GM20431 (cell line): Measurements from ENCODE around the gene UPK3A.

Source experiments
- in situ Hi-C: fragments of 300-500 bp; cut with MseI, MboI; formaldehyde crosslinking; loops from one replicate; pipeline ENCODE4 v1.15.0; 2020; ENCODE audit warnings: low sequenced_read_pairs; ENCODE audit not compliant: unreplicated experiment

The UPK3A gene

DNA sequence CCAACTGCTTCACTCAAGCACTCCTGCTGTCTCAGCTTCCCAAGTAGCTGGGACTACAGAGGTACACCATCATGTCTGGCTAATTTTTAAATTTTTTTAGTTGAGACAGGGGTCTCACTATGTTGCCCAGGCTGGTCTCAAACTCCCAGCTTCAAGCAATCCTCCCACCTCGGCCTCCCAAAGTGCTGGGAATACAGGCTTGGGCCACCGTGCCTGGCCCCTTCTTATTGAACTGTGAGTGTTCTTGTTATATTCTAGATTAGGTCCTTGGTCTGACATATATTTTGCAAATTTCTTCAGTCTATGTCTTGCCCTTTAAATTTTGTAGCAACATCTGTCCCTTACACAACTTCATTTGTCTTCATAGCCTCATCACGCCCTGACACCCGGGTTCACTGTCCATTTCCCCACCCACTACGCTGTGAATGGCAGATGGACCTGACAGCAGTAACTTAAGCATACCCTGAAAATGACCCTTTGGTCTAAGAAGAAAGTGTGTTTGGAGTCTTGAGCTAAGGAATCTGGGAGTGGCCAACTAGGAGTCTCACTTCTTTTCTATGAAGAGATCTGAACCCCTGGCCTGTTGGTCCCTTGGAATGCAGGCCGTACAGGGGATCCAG is 20.8 kb downstream of the UPK3A start:
- in situ Hi-C loops = no loop called here

DNA sequence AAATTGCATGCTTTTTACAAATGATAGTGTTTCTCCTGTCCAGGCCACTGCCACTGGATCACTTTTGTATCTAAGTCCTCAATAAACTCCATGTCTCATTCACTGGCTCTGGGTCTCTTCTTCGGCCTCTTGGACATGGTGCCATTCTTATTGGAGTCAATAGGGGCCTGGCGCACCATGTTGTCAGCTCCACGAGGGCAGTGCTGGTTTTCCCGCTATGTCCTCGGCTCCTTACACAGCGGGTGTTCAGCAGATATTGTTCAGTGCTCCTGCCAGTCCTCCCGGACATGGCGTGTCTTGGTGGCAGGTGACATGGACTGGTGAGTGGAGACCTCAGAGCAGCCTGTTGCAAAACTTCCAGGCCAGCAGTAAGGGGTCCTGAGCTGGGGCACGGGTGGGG is 21.4 kb downstream of the UPK3A start:
- in situ Hi-C loops = no loop called here

DNA sequence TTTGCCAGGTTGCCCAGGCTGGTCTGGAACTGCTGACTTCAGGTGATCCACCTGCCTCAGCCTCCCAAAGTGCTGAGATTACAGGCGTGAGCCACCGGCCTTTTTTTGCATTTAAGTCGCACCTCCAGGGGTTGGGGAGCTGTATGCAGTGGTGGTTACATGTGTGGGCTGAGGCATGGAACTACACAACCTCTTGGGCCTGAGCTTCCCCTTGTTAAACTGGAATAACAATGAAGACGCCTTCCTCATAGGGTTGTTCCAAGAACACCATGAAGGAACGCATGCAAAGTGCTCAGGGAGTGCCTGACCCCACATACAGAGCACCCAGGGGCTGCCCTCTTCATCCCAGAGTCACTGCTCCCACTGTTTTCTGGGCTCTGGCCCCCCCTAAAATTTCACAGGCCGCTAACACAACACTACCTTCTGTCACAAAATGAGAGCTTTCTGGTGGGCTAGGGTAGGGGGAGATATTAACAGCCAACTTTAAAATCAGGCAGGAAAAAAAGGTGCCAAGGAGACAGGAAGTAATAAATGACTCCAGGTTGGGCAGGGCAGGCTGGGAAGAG is 23.7 kb downstream of the UPK3A start:
- in situ Hi-C loops = no loop called here

DNA sequence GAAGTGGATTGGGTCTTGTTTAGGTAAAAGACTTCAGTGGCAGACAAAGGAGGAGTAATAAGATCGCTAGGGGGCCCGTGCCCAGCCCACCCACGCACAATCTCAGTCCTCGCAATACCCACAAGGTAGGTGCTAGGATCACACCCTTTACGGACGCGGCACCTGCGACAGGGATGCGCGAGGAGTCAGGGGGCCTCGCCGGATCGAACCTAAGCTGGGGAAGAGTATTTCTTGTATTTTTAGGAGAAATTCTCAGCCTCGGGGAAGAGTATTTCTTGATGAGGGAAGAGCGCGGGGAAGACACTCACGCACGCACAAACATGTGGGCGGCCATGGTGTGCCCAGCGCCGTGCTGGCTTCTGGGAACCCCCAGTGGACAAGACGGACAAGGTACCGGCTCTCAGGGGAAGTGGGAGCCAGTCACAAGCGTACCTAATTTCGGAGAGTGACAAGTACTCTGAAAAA is 24.2 kb downstream of the UPK3A start:
- in situ Hi-C loops = no loop called here

DNA sequence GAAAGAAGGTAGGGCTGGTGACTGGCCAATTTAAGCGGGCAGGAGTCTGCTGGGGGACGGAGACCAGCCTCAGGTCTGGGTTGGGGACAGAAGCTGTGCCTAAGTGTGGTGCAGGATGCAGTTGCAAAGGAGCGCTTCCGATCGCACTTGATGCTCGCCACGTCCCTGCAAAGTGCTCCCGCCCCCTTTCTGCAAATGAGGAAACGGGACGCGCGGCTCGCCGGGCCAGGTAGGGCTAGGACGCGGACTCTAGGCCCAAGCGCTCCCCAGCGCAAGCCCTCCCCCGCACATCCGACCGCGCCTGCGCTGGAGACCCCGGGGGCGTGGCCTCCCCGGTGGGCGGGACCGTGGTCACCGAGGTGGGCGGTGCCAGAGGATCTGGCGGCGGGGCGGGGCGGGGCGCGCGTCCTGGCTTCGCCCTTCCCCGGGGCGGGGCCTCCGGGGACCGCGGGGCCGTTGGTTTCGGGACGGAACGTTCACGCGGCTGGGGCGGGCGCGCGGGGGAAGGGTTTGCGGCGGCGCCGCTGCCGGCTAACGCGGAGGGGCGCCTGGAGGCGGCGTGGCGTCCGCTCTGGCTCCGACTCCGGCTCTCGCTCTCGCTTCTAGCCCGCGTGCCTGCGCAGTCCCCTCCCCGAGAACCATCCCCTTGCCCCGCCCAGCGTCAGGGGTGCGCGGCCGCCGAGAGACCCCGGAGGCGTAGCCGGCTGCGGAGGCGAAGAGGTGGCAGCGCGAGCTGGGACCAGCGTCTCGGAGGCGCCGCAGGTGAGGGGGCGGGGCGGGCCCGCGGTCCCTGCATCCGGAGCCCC is 24.9 kb downstream of the UPK3A start, which contains the start of gene FAM118A:
FAM118A (plus strand) TSS at position 513 of the 806 bp plus-strand sequence. CDS start 12,446 bp downstream, outside the sequence.
- in situ Hi-C loops = no loop called here

DNA sequence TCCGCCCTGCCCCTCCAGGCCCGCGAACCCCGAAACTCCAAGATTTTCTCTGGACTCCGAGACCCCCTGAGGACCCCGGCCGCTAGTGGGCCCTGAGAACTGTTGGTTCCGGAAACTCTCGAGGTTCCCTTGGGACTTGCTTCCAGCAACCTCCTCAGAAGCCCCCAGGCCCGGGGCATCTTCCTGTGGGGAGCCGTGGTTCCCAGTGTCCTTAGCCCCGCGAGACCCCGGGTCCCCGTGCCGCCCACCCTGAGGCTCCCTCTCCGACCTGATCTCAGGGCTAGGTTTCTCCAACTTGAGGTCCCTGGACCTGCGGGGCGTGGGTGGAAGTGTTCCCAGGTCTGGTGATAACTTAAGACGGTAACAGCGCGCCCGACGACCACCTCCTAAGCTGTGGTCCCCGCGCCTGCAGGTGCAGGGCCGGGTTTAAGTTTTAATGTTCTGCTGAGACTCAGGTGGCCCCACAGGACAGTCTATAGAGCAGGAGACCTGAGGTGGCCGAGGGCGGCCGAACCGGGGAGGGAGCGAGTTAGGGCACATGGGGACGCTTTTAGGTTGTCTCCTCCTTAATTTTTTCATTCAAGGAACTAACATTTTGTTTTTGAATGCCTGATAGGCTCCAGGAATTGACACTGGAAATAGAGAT is 25.7 kb downstream of the UPK3A start:
- in situ Hi-C loops = no loop called here

DNA sequence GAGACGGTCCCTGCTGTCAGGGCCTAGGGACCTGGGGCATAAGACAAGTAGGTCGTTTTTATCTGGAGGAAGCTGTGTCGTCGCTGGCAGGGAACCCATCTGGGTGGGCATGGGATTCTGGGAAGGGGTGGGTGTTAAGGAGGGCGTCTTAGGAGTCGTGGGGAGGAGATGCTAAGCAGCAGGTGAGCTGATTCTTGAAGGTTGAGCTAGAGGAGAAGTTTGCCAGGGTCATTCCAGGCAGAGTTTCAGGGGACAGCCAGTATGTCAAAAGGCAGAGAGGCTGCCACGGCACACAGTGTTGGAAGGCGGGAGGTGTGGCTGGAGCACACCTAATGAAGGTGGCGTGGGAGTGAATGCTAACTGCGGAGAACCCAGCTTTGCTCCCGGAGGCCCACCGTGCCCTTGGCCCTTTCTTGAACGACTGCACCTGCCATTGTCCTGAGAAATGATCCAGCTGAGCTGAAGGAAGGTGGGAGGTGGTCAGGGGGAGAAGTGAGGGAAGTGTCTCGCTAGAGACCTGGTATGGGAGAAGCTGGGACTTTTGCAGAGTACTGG is 26.3 kb downstream of the UPK3A start:
- in situ Hi-C loops = no loop called here

DNA sequence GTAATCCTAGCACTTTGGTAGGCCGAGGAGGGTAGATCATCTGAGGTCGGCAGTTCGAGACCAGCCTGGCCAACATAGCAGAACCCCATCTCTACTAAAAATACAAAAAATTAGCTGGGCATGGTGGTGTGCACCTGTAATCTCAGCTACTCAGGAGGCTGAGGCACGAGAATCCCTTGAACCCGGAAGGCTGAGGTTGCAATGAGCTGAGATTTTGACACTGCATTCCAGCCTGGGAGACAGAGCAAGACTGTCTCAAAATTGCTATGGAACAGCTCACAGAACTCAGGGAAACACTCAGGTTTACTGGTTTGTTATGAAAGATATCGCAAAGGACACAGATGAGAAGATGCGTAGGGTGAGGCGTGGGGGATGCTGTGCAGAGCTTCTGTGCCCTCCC is 27.7 kb downstream of the UPK3A start:
- in situ Hi-C loops = no loop called here

DNA sequence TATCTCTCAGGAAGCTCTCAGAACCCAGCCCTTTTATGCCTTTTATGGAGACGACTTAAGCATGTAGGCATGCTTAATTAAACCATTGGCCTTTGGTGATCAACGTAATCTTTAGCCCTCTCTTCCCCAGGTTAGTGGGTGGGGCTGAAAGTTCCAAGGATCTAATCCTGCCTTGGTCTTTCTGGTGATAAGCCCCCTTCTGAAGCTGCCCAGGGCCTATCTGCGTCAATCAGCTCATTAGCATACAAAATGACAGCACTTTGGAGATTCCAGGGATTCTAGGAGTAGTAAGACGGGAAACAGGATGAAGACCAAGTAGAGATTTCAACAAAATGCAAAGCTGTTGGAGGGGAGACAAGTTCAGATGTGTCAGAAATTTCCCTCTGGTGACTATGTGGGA is 28.1 kb downstream of the UPK3A start:
- in situ Hi-C loops = no loop called here

DNA sequence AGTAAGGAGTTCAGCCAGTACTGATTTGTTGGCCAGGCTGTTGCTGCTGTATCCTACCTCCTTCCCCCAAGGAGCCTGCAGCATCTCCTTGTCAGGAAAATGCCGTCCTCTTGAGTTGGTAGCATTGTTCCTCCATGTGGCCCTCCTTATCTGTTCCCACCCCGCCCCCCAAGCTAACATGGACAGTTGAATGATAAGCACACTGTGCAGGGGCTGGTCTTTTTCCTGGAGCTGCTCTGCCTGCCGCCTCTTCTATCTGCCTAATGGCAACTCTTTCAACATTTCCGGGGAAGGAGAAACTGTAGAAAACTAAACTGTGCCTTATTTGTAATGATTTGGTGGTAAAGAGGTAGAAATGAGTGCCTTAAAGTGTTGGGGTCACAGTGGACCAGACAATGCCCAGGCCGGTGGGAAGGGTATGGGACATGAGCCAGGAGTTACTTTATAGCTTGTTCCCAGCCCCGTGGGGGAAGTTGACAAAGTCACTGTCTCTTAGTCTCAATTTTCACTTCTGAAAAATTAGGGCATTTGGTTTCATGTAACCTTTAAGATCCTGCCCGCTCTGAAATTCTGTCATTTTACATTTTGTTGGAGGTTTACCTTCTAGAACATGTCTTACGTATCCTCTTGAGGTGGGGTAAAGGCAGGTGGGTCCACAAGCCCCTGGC is 29.4 kb downstream of the UPK3A start:
- in situ Hi-C loops = no loop called here

DNA sequence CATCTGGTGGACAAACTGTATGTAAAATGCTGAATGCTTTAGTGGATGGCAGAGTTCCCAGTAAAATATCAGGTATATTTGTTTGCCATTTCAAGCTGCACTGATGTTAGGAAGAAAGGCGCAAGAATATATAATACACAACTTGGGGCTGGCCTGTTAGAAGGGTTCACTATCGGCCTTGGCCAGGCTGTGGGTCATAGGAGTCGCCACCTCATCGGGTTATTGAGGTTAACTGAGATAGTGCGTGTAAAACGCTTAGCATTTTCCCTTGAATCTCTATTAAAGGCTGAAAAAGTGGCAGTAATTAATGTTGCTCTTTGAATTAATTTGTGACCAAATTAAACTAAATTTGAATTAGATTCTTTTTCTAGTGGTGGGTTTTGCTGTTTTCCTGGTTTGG is 30.0 kb downstream of the UPK3A start:
- in situ Hi-C loops = no loop called here

DNA sequence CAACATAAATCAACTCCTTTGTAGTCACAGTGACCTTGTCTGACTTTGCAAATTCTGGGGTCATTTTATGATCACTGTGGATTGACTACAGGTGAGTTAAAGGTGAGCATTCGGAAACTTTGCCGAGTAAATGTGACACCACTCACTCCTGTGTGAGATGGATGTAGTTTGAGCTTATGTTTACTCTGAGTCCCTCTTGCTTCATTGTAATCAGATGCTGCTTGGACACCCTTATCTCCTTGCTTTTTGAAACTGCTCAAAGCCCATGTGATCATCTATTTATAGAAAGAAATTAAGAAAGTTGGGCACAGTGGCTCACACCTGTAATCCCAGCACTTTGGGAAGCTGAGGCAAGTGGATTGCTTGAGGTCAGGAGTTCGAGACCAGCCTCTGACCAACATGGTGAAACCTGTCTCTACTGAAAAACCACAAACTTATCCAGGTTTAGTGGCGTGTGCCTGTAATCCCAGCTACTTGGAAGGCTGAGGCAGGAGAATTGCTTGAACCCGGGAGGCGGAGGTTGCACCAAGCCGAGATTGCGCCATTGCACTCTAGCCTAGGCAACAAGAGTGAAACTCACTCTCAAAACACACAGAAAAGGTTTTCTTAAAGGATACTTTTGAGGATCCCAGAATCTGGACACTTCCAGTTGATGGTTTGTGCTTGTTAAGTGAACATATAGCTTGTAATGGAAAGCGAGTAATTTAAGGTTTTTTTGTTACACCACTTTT is 32.2 kb downstream of the UPK3A start:
- in situ Hi-C loops = no loop called here

DNA sequence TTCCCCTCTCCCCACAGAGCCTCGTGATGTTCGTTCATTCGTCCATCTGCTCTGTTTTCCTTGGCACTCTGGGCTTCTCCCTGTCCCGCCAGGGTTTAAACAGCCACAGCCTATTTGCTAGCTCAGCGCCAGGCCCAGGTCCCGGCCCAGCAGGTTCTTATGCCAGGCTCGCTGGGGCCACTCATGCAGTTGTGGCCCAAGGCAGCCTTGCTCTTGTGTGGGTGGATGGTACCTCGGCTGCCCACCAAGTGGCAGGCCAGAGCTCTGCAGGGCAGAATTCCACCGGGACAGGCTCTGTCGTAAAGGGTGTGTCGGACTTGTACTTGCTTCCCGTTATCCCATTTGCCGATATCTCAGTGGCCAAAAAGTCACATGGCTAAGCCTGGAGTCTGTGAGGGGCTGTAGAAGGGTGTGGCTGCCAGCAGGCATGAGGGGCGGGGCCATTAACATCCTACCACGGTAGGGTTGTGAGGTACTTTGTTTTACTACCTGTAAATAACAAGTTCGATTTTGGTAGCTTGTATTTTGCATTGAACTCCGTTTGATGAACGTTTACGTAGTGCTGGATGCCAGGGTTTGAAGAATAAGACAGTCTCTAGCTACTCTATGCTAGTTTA is 32.9 kb downstream of the UPK3A start:
- in situ Hi-C loops = no loop called here

DNA sequence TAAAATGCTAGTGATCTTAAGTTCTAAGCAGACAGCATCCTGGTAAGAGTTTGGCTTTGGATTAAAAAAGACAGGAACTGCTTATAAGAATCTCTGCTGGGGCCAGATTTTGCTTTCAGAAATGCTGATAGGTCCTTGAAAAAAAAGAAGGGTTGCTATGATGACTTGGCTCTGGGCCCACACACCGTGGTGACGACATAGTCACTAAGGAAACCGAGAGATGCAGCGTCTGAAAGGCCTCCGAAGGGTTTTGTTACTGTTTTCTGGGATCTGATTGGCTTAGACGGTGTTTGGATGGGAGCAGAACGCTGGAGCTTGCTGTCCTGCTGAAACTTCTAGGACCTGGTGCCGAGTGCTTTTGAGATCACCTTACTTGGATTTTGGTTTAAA is 33.4 kb downstream of the UPK3A start:
- in situ Hi-C loops = no loop called here

DNA sequence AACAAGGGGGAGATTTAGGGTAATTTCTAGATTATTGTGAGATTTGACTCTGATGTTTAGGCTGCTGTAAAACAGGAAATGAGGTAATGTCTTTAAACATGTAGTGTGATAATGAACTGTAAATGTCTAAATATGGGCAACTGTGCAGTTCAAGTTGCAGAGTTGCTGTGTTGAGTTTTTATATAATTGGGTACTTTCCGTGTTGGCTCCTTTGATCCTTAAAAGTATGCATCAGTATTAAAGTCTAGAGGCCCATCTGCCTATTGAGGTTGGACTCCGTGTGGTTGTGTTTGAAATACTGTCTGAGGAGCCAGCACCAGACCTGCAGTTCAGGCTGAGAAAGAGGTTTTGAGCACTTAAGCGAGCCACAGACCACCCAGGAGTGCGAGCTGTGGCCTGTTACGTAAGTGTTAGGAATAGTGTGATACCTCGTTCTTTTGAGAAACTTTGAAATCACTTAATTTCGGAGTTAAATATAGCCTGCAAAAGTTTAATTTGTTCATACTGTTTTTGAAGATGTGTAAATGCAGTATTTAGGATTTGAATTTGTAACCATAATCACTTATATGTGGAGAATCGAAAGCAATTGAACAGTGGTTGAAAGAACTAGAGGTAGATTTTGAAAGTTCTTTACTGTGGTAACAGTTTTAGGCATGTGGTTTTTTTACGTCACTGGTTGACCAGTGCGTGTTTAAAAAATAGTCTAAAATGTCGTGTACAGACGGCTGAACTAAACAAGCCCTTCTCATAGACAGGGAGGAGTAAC is 34.0 kb downstream of the UPK3A start:
- in situ Hi-C loops = no loop called here

DNA sequence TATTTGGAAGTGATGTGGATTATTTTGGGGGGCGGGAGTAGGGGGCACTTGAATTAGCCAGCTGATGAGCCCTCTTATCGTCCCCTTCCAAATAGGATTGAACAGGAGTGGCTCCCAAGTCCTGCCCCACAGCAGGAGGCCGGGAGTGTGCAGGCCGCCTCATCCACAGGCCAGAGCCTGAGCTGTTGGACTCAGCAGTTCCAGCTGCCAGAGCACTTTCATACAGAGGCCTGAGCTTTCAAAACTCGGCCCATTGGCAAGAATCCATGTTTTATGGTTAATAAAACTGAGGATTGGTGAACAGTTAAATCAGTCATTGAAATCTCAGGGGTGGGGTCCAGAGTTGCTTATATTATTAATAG is 34.6 kb downstream of the UPK3A start:
- in situ Hi-C loops = no loop called here

DNA sequence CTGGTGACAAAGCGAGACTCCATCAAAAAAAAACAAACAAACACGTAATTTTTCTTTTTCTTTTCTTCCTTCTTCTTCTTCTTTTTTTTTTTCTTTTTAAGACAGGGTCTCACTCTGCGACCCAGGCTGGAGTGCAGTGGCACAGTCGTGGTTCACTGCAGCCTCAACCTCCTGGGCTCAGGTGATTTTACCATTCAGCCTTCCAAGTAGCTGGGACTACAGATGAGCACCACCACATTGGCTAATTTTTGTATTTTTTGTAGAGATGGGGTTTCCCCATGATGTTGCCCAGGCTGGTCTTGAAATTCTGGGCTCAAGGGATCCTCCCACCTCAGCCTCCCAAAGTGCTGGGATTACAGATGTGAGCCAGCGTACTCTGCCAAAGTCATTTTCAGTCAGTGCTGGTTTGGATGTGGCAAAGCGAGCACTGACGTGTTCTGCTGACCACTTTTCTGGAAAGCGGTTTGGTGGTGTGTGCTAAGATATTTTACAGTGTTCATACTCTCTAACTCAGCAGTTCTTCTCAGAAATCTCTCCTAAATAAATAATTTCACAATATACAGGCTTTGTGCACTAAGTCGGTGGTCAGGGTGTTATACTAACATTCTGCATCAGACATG is 35.7 kb downstream of the UPK3A start:
- in situ Hi-C loops = no loop called here

DNA sequence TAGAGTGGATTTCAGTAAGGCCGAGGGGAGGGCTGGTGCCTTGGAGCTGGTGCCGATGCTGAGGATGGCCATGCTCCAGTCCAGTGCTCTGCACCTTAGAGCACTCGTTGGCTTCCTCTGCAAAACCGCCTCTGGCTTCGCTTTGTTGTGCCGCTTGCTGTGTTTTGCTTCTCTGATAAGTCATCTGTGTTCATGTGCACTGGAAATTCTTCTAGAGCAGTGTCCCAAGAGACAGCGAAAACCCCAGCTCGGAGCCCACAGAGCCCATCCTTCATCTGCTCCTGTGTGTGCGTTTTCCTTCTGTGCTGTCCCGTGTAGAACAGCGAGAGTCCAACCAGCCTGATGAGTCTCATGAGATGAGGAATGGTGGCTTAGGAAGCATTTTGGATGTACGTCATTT is 37.1 kb downstream of the UPK3A start:
- in situ Hi-C loops = no loop called here
